Keratinocyte (primary cell): ENCODE measurements around the gene KLHL6. TPM values are rescaled to one million over a fixed set of nuclear protein-coding genes. Genes with fewer than 3 reads are reported as not detected.
"Not testable (repeated sequence)": the region's sequence is repeated elsewhere in the genome, so short reads cannot be mapped to it uniquely, and the experiment has no call there.

Experiments used
- DNase-seq: peaks from one replicate; pipeline ENCODE4 v3.0.0-alpha.2; 2011; ENCODE audit warnings: low read depth, missing footprints, low spot score
- FAIRE-seq: peaks from 2 replicates; lab custom pipeline; 2011; peaks lifted over from hg19 to GRCh38; lab: Jason Lieb, UNC
- H2AFZ ChIP-seq: 2 replicates; pipeline ENCODE4 v1.6.0; 2012; ENCODE audit warnings: low read length, control low read depth, inconsistent platforms; ENCODE audit not compliant: control insufficient read depth
- H3K27ac ChIP-seq: 2 replicates; pipeline ENCODE4 v1.5.1; 2011; ENCODE audit warnings: low read length; ENCODE audit not compliant: control insufficient read depth, insufficient read depth
- H3K27me3 ChIP-seq: 3 replicates; pipeline ENCODE4 v1.6.0; 2011; ENCODE audit warnings: low read length; ENCODE audit not compliant: control insufficient read depth, insufficient read depth; ENCODE audit errors: extremely low read depth
- H3K36me3 ChIP-seq, 2 experiments: 2 replicates in 1 of 2; 3 replicates in 1 of 2; pipeline ENCODE4 v1.5.1; 2011; ENCODE audit warnings: low read length in 2 of 2, mild to moderate bottlenecking in 1 of 2; ENCODE audit not compliant: control insufficient read depth in 2 of 2, insufficient read depth in 2 of 2; ENCODE audit errors: extremely low read depth in 1 of 2
- H3K4me1 ChIP-seq: 3 replicates; pipeline ENCODE4 v1.5.1; 2011; ENCODE audit warnings: low read length; ENCODE audit not compliant: control insufficient read depth, insufficient read depth; ENCODE audit errors: extremely low read depth
- H3K4me2 ChIP-seq: 3 replicates; pipeline ENCODE4 v1.6.0; 2011; ENCODE audit warnings: low read depth, low read length; ENCODE audit not compliant: control insufficient read depth, insufficient read depth; ENCODE audit errors: extremely low read depth
- H3K4me3 ChIP-seq, 3 experiments: fragments of 200-600 bp in 1 of 3; sonication (generic) in 1 of 3; 2 replicates in 2 of 3; 3 replicates in 1 of 3; pipeline ENCODE4 v1.5.1; 2011 to 2016; ENCODE audit warnings: low read length in 3 of 3, mild to moderate bottlenecking in 3 of 3, control low read depth in 2 of 3, inconsistent platforms in 1 of 3, low read depth in 1 of 3, mixed read lengths in 1 of 3, mixed run types in 1 of 3, moderate library complexity in 1 of 3; ENCODE audit not compliant: control insufficient read depth in 2 of 3, insufficient read depth in 2 of 3; ENCODE audit errors: extremely low read depth in 1 of 3
- H3K79me2 ChIP-seq: 2 replicates; pipeline ENCODE4 v1.6.0; 2012; ENCODE audit warnings: low read length; ENCODE audit not compliant: control insufficient read depth, insufficient read depth
- H3K9ac ChIP-seq: 3 replicates; pipeline ENCODE4 v1.6.0; 2011; ENCODE audit warnings: low read length; ENCODE audit not compliant: control insufficient read depth, insufficient read depth; ENCODE audit errors: extremely low read depth
- H3K9me1 ChIP-seq: 3 replicates; pipeline ENCODE4 v1.6.0; 2011; ENCODE audit warnings: low read length; ENCODE audit not compliant: control insufficient read depth, insufficient read depth; ENCODE audit errors: extremely low read depth
- H3K9me3 ChIP-seq: 2 replicates; pipeline ENCODE4 v1.5.1; 2012; ENCODE audit warnings: low read depth, low read length; ENCODE audit not compliant: control insufficient read depth
- H4K20me1 ChIP-seq: 3 replicates; pipeline ENCODE4 v1.6.0; 2011; ENCODE audit warnings: low read length; ENCODE audit not compliant: control insufficient read depth, insufficient read depth; ENCODE audit errors: extremely low read depth
- EZH2 ChIP-seq: IDR thresholded peaks from one replicate; pipeline ENCODE4 v1.6.1; 2012; ENCODE audit warnings: inconsistent platforms, mild to moderate bottlenecking, low read length, moderate library complexity
- dilution Hi-C: fragments of 300-500 bp; cut with MboI; formaldehyde crosslinking; loops from one replicate; pipeline ENCODE4 v1.7.0; 2020; ENCODE audit warnings: low sequenced_read_pairs; ENCODE audit not compliant: extremely low pct_ligation_motif_present
- polyA plus RNA-seq, 5 experiments: library from polyadenylated mRNA; depleted of rRNA in 3 of 5; stranded (reverse) in 3 of 5; stranded (forward) in 1 of 5; unstranded in 1 of 5; fragments of >200 nt; gene quantifications; 1 replicate in 1 of 5; 2 replicates in 3 of 5; 3 replicates in 1 of 5; pipeline versions ENCODE4 v1.2.1 to v1.2.3, GENCODE V29; 2011 to 2012; ENCODE audit warnings: missing spikeins in 2 of 5, low read depth in 1 of 5, low replicate concordance in 1 of 5
- TF ChIP-seq, protein P1 (sequence below), 3 experiments: IDR thresholded peaks in 1 of 3; conservative IDR thresholded peaks in 1 of 3; optimal IDR thresholded peaks in 1 of 3; 2 replicates in 2 of 3; 3 replicates in 1 of 3; pipeline versions ENCODE3 to v1.5.1; 2011; ENCODE audit warnings: low read length in 3 of 3, mild to moderate bottlenecking in 3 of 3, moderate library complexity in 2 of 3, control low read depth in 1 of 3, inconsistent platforms in 1 of 3; ENCODE audit not compliant: insufficient read depth in 2 of 3; ENCODE audit errors: extremely low read depth in 1 of 3

KLHL6 gene
- polyA plus RNA-seq, 1 donor (not counting 4 experiments of a cell fraction or from before 2014, with no cell fraction given): 0.10 TPM

DNA sequence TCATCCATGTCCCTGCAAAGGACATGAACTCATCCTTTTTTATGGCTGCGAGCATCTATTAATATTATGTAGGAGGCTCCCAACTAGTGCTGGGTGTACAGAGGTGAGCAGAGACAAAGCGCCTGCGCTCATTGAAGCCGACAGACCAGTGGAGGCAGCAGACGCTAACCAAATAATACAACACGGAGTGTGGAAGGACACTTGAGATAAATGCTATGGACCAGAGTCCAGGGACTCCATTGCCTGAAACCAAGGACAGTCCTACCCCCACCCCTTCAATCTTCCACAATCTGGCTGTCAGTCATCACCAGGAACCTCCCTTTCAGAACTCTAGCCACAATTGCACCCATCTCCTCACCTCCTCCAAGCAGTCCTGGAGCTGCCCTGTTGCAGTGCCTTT lies 41.5 kb downstream of the KLHL6 start:
- H3K9me3 ChIP-seq: no peaks in the 10 kb centered on the region
- no peak overlapping the region for H3K4me3 ChIP-seq
- no peaks in the 10 kb centered on the region for H3K79me2 ChIP-seq
- no peaks in the 10 kb centered on the region for H3K4me1 ChIP-seq
- TF ChIP-seq, protein P1, sequence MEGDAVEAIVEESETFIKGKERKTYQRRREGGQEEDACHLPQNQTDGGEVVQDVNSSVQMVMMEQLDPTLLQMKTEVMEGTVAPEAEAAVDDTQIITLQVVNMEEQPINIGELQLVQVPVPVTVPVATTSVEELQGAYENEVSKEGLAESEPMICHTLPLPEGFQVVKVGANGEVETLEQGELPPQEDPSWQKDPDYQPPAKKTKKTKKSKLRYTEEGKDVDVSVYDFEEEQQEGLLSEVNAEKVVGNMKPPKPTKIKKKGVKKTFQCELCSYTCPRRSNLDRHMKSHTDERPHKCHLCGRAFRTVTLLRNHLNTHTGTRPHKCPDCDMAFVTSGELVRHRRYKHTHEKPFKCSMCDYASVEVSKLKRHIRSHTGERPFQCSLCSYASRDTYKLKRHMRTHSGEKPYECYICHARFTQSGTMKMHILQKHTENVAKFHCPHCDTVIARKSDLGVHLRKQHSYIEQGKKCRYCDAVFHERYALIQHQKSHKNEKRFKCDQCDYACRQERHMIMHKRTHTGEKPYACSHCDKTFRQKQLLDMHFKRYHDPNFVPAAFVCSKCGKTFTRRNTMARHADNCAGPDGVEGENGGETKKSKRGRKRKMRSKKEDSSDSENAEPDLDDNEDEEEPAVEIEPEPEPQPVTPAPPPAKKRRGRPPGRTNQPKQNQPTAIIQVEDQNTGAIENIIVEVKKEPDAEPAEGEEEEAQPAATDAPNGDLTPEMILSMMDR (optimal IDR thresholded peaks at IDR 0.05 in 1 of 3, IDR thresholded peaks at IDR 0.05 in 1 of 3, conservative IDR thresholded peaks at IDR 0.05 in 1 of 3; ENCODE audit: extremely low read depth in 1 of 3, insufficient read depth in 2 of 3, low read length in 3 of 3): no peak
- no peak for TF ChIP-seq EZH2
- H2AFZ ChIP-seq: no peak overlapping the region
- H3K36me3 ChIP-seq: no peaks in the 10 kb centered on the region
- no peaks in the 10 kb centered on the region for H3K9me1 ChIP-seq
- H3K9ac ChIP-seq: no peak overlapping the region
- no peak overlapping the region for H3K27ac ChIP-seq
- DNase-seq (no peak), FAIRE-seq (no peak)
- no peaks in the 10 kb centered on the region for H4K20me1 ChIP-seq
- dilution Hi-C loops: no loop called here
- no peak overlapping the region for H3K4me2 ChIP-seq
- H3K27me3 ChIP-seq: no peaks in the 10 kb centered on the region

- dilution Hi-C loops: no loop called here
- no peak for DNase-seq
Measured at GRCh38 chr3:183513046-183513706, 42.3 kb downstream of the KLHL6 start.

DNA sequence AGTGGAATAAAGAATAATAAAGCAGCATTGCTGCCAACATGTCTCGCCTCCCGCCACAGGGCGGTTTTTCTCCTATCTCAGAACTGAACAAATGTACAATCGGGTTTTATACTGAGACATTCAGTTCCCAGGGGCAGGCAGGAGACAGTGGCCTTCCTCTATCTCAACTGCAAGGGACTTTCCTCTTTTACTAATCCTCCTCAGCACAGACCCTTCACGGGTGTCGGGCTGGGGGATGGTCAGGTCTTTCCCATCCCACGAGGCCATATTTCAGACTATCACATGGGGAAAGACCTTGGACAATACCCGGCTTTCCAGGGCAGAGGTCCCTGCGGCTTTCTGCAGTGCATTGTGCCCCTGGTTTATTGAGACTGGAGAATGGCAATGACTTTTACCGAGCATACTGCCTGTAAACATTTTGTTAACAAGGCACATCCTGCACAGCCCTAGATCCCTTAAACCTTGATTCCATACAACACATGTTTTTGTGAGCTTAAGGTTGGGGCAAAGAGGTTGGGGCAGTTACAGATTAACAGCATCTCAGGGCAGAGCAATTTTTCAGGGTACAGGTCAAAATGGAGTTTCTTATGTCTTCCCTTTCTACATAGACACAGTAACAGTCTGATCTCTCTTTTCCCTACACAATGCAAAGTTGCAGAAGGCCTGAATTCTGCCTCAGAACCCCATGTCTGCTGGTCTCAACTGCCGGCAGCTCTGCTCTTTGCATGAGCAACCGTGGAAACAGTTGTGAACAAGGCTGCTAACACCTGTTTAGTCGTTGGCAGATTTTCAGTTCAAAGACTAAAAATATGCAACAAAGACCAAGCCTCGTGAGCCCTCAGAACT lies 44.0 kb downstream of the KLHL6 start:
- FAIRE-seq, H3K27me3 ChIP-seq, H4K20me1 ChIP-seq, H2AFZ ChIP-seq, H3K4me3 ChIP-seq, H3K4me2 ChIP-seq, H3K36me3 ChIP-seq, H3K4me1 ChIP-seq, H3K27ac ChIP-seq, H3K9ac ChIP-seq, H3K9me3 ChIP-seq, H3K79me2 ChIP-seq, H3K9me1 ChIP-seq, dilution Hi-C loops, DNase-seq: not testable (repeated sequence)

More at GRCh38 chr3:183513046-183513706, 42.3 kb downstream of the KLHL6 start:
- Histone ChIP-seq H3K36me3 (no peaks in the 10 kb centered on the region), H3K9ac (no peak overlapping the region), H2AFZ (no peak overlapping the region), H3K79me2 (no peaks in the 10 kb centered on the region), H3K9me3 (no peaks in the 10 kb centered on the region), H3K4me1 (no peaks in the 10 kb centered on the region), H3K27me3 (no peaks in the 10 kb centered on the region), H3K4me3 (no peak overlapping the region), H3K4me2 (no peak overlapping the region), H3K9me1 (no peaks in the 10 kb centered on the region), H4K20me1 (no peaks in the 10 kb centered on the region), H3K27ac (no peak overlapping the region)
- no peak for FAIRE-seq
- TF ChIP-seq, protein P1 (optimal IDR thresholded peaks at IDR 0.05 in 1 of 3, IDR thresholded peaks at IDR 0.05 in 1 of 3, conservative IDR thresholded peaks at IDR 0.05 in 1 of 3; ENCODE audit: extremely low read depth in 1 of 3, insufficient read depth in 2 of 3, low read length in 3 of 3): no peak
- TF ChIP-seq EZH2: no peak
